Lung (tissue), 13 donors: Measurements from ENCODE around the gene ZNF224. TPM values are rescaled to one million over a fixed set of nuclear protein-coding genes. Genes with fewer than 3 reads are reported as not detected.

Experiments used
- ATAC-seq: fragments of 200-7000 bp; cut with Tn5 transposase; one replicate; pipeline ENCODE4 v1.9.1; 2020; ENCODE audit warnings: moderate number of reproducible peaks; ENCODE audit not compliant: insufficient read depth, low FRiP score
- DNase-seq, 3 donors: peaks; one replicate each; pipeline ENCODE4 v3.0.0-alpha.2; 2013 to 2017
- H3K27ac ChIP-seq, 2 donors: one replicate each; pipeline ENCODE4 v1.5.1; 2013; ENCODE audit warnings: mild to moderate bottlenecking in 2 of 2, moderate library complexity in 2 of 2, control low read depth in 1 of 2, inconsistent platforms in 1 of 2, low read depth in 1 of 2, low read length in 1 of 2
- H3K27me3 ChIP-seq, 3 donors: one replicate each; pipeline ENCODE4 v1.5.1; 2013; ENCODE audit warnings: low read length in 2 of 3; ENCODE audit not compliant: control insufficient read depth in 3 of 3, insufficient read depth in 3 of 3
- H3K36me3 ChIP-seq, 4 donors: one replicate each; pipeline ENCODE4 v1.5.1; 2013; ENCODE audit warnings: low read length in 4 of 4, mild to moderate bottlenecking in 1 of 4, moderate library complexity in 1 of 4; ENCODE audit not compliant: control insufficient read depth in 4 of 4, insufficient read depth in 4 of 4
- H3K4me1 ChIP-seq, 5 donors: one replicate each; pipeline ENCODE4 v1.5.1; 2013; ENCODE audit warnings: low read length in 5 of 5, mild to moderate bottlenecking in 2 of 5, moderate library complexity in 1 of 5; ENCODE audit not compliant: control insufficient read depth in 5 of 5, insufficient read depth in 5 of 5
- H3K4me3 ChIP-seq: one replicate; pipeline ENCODE4 v1.5.1; 2013; ENCODE audit warnings: mild to moderate bottlenecking, control low read depth, moderate library complexity
- H3K9ac ChIP-seq, 2 donors: one replicate each; pipeline ENCODE4 v1.5.1; 2013; ENCODE audit warnings: low read length in 2 of 2, control low read depth in 1 of 2; ENCODE audit not compliant: insufficient read depth in 1 of 2
- H3K9me3 ChIP-seq, 4 donors: one replicate each; pipeline ENCODE4 v1.5.1; 2013; ENCODE audit warnings: low read length in 3 of 4, mild to moderate bottlenecking in 1 of 4, moderate library complexity in 1 of 4; ENCODE audit not compliant: control insufficient read depth in 4 of 4, insufficient read depth in 3 of 4
- CTCF ChIP-seq: IDR thresholded peaks from 2 replicates; pipeline ENCODE4 v1.5.1; 2012; ENCODE audit warnings: mild to moderate bottlenecking; ENCODE audit errors: control extremely low read depth, extremely low read depth
- WGBS, 2 donors: extraction: QIAGEN DNeasy Blood & Tissue Kit; methylation state at CpG; one replicate each; pipeline ENCODE4 v1.1.7; 2013; 5-methylcytosine and 5-hydroxymethylcytosine counted together
- polyA plus RNA-seq, 2 donors: library from polyadenylated mRNA; stranded (reverse); fragments of 200-250 nt; gene quantifications; one replicate each; pipeline ENCODE4 v1.2.1, GENCODE V29; 2013
- small RNA-seq: library from RNA; depleted of rRNA; stranded (forward); fragments of <200 nt; gene quantifications from one replicate; pipeline ENCODE3, GENCODE V24; 2014; ENCODE audit warnings: low replicate concordance
- total RNA-seq, 2 donors: library from RNA; depleted of rRNA in 1 of 2; stranded (reverse); fragments of >200 nt in 1 of 2; gene quantifications; one replicate each; pipeline ENCODE4 v1.2.1, GENCODE V29; 2014 to 2021
- donor health status: control.
- donor health status: control.
- donor health status: Bipolar disorder and iron deficiency.
- donor health status: healthy.
- donor health status: DM: yes; HTN: yes; CAD: no.

ZNF224 gene
- total and polyA plus RNA-seq, 4 donors: 11.2 to 63.7 (median 19.2) TPM

GRCh38 chr19:44149776-44150175 lies 55.6 kb downstream of the ZNF224 start:
- no peaks in the 10 kb centered on the region for H3K27me3 ChIP-seq
- DNase-seq (no peak), ATAC-seq (no peak)
- H3K36me3 ChIP-seq: peaks cover 37 to 62% (median 50%) of the 10 kb centered on the region in 4 donors
- no peak overlapping the region for H3K9ac ChIP-seq
- TF ChIP-seq CTCF: no peak
- peaks cover 0 to 34% (median 10%) of the 10 kb centered on the region in 4 donors for H3K9me3 ChIP-seq
- 97 to 98% methylated on average over 4 of the region's 4 CpGs for WGBS, 2 donors
- no peaks in the 10 kb centered on the region for H3K4me1 ChIP-seq
- no peak overlapping the region for H3K4me3 ChIP-seq
- no peak overlapping the region for H3K27ac ChIP-seq

- Histone ChIP-seq H3K9ac (no peak overlapping the region), H3K4me1 (no peaks in the 10 kb centered on the region), H3K36me3 (peaks cover 45 to 66% (median 60%) of the 10 kb centered on the region in 4 donors), H3K4me3 (no peak overlapping the region), H3K27ac (no peak overlapping the region), H3K27me3 (no peaks in the 10 kb centered on the region), H3K9me3 (peaks cover 7 to 37% (median 22%) of the 10 kb centered on the region in 4 donors)
- TF ChIP-seq CTCF: no peak
- DNase-seq (no peak), ATAC-seq (no peak)
- 94 to 98% methylated on average over 5 of the region's 5 CpGs for WGBS, 2 donors
Measured at GRCh38 chr19:44151491-44151890, 57.3 kb downstream of the ZNF224 start.

GRCh38 chr19:44156475-44156874 lies 62.3 kb downstream of the ZNF224 start:
- Histone ChIP-seq H3K4me3 (no peak overlapping the region), H3K4me1 (no peaks in the 10 kb centered on the region), H3K9me3 (peaks cover 21 to 50% (median 28%) of the 10 kb centered on the region in 4 donors), H3K27me3 (no peaks in the 10 kb centered on the region), H3K9ac (no peak overlapping the region), H3K27ac (no peak overlapping the region), H3K36me3 (peaks cover 30 to 62% (median 50%) of the 10 kb centered on the region in 4 donors)
- no peak for DNase-seq
- WGBS, 2 donors: 91 to 93% methylated on average over 2 of the region's 2 CpGs
- no peak for TF ChIP-seq CTCF
- ATAC-seq: no peak

Small RNAs within 50 kb of the gene (small RNA-seq; reads per million reads assigned to genes)
- gene RNU6-902P: not detected

Other genes starting within 250 kb of the ZNF224 start
- gene ZNF404, start 210.4 kb upstream of the ZNF224 start, total RNA-seq: 1 to 10 TPM; 1.1 to 2.8 TPM
- gene ZNF404, start 210.4 kb upstream of the ZNF224 start, polyA plus RNA-seq: 1 to 10 TPM in 1 of 2 donors, under 1 TPM in 1; 0.80 to 2.9 TPM
- gene ZNF45, start 159.1 kb upstream of the ZNF224 start, total RNA-seq: 10 to 100 TPM in 1 of 2 donors, 1 to 10 TPM in 1; 9.9 to 20.6 TPM
- gene ZNF45, start 159.1 kb upstream of the ZNF224 start, polyA plus RNA-seq: 1 to 10 TPM; 2.8 to 6.2 TPM
- gene ZNF221, start 143.1 kb upstream of the ZNF224 start, total RNA-seq: 10 to 100 TPM in 1 of 2 donors, 1 to 10 TPM in 1; 2.6 to 13.1 TPM
- gene ZNF221, start 143.1 kb upstream of the ZNF224 start, polyA plus RNA-seq: under 1 TPM; 0.71 to 0.81 TPM
- gene ZNF155, start 110.2 kb upstream of the ZNF224 start, total RNA-seq: 1 to 10 TPM; 4.7 to 7.8 TPM
- 1 to 10 TPM; 4.4 to 4.7 TPM for gene ZNF155, start 110.2 kb upstream of the ZNF224 start, polyA plus RNA-seq
- gene ZNF230, start 91.4 kb upstream of the ZNF224 start, total RNA-seq: 1 to 10 TPM; 4.2 to 7.3 TPM
- 1 to 10 TPM; 1.7 to 5.6 TPM for gene ZNF230, start 91.4 kb upstream of the ZNF224 start, polyA plus RNA-seq
- 1 to 10 TPM; 3.4 to 5.9 TPM for gene ZNF222, start 69.0 kb upstream of the ZNF224 start, total RNA-seq
- gene ZNF222, start 69.0 kb upstream of the ZNF224 start, polyA plus RNA-seq: 1 to 10 TPM; 2.5 to 4.6 TPM
- gene ZNF223, start 42.3 kb upstream of the ZNF224 start, total RNA-seq: 1 to 10 TPM; 5.6 to 9.6 TPM
- 1 to 10 TPM; 2.8 to 3.9 TPM for gene ZNF223, start 42.3 kb upstream of the ZNF224 start, polyA plus RNA-seq
- 1 to 10 TPM; 2.1 to 4.1 TPM for gene ZNF284, start 22.2 kb upstream of the ZNF224 start, total RNA-seq
- gene ZNF284, start 22.2 kb upstream of the ZNF224 start, polyA plus RNA-seq: 1 to 10 TPM in 1 of 2 donors, under 1 TPM in 1; 0.62 to 1.0 TPM
- gene ZNF225, start 19.0 kb downstream of the ZNF224 start, total RNA-seq: 1 to 10 TPM; 3.6 to 9.8 TPM
- 1 to 10 TPM; 1.4 TPM for gene ZNF225, start 19.0 kb downstream of the ZNF224 start, polyA plus RNA-seq
- gene ZNF234, start 47.2 kb downstream of the ZNF224 start, total RNA-seq: 10 to 100 TPM in 1 of 2 donors, 1 to 10 TPM in 1; 9.7 to 16.2 TPM
- 1 to 10 TPM; 2.6 to 3.2 TPM for gene ZNF234, start 47.2 kb downstream of the ZNF224 start, polyA plus RNA-seq
- gene ZNF226, start 70.7 kb downstream of the ZNF224 start, total RNA-seq: 10 to 100 TPM; 18.4 to 34.4 TPM
- 10 to 100 TPM; 11.4 to 12.3 TPM for gene ZNF226, start 70.7 kb downstream of the ZNF224 start, polyA plus RNA-seq
- 10 to 100 TPM; 15.1 to 41.5 TPM for gene ZNF227, start 118.2 kb downstream of the ZNF224 start, total RNA-seq
- gene ZNF227, start 118.2 kb downstream of the ZNF224 start, polyA plus RNA-seq: 1 to 10 TPM; 2.7 to 4.9 TPM
- 1 to 10 TPM in 1 of 2 donors, under 1 TPM in 1; 0.40 to 2.5 TPM for gene ZNF233, start 165.5 kb downstream of the ZNF224 start, total RNA-seq
- under 1 TPM; 0.10 to 0.32 TPM for gene ZNF233, start 165.5 kb downstream of the ZNF224 start, polyA plus RNA-seq
- gene ZNF235, start 210.7 kb downstream of the ZNF224 start, total RNA-seq: 10 to 100 TPM in 1 of 2 donors, 1 to 10 TPM in 1; 4.7 to 18.9 TPM
- 1 to 10 TPM; 1.6 to 2.8 TPM for gene ZNF235, start 210.7 kb downstream of the ZNF224 start, polyA plus RNA-seq